ENCODE data around the gene RNF181. TPM values are rescaled to one million over a fixed set of nuclear protein-coding genes. Genes with fewer than 3 reads are reported as not detected.

RNF181 gene
- polyA plus RNA-seq, 1 donor (not counting 4 experiments of a cell fraction or from before 2014, with no cell fraction given), result 264 TPM

- H4K20me1 ChIP-seq (ENCODE audit: control insufficient read depth, extremely low read depth, insufficient read depth, low read length), result no peaks in the 10 kb centered on the region
- H3K4me2 ChIP-seq (ENCODE audit: control insufficient read depth, extremely low read depth, insufficient read depth, low read depth, low read length), result peak overlapping the region; percentile 68
- no peaks in the 10 kb centered on the region for H3K9me3 ChIP-seq (ENCODE audit: control insufficient read depth, low read depth, low read length)
- FAIRE-seq, result no peak
- H3K9me1 ChIP-seq (ENCODE audit: control insufficient read depth, extremely low read depth, insufficient read depth, low read length), result no peaks in the 10 kb centered on the region
- H3K4me3 ChIP-seq (ENCODE audit: control insufficient read depth in 2 of 3, extremely low read depth in 1 of 3, insufficient read depth in 2 of 3, low read depth in 1 of 3, low read length in 3 of 3), result no peak overlapping the region
- no peaks in the 10 kb centered on the region for H3K27me3 ChIP-seq (ENCODE audit: control insufficient read depth, extremely low read depth, insufficient read depth, low read length)
- no peak for TF ChIP-seq CTCF (optimal IDR thresholded peaks at IDR 0.05 in 1 of 3, IDR thresholded peaks at IDR 0.05 in 1 of 3, conservative IDR thresholded peaks at IDR 0.05 in 1 of 3; ENCODE audit: extremely low read depth in 1 of 3, insufficient read depth in 2 of 3, low read length in 3 of 3)
- no peak for TF ChIP-seq EZH2 (IDR thresholded peaks at IDR 0.05; ENCODE audit: low read length)
- H3K9ac ChIP-seq (ENCODE audit: control insufficient read depth, extremely low read depth, insufficient read depth, low read length), result no peak overlapping the region
- dilution Hi-C loops (cut with MboI; ENCODE audit: extremely low pct_ligation_motif_present, low sequenced_read_pairs), result no loop called here
- H3K36me3 ChIP-seq (ENCODE audit: control insufficient read depth in 2 of 2, extremely low read depth in 1 of 2, insufficient read depth in 2 of 2, low read length in 2 of 2), result peaks cover 11 to 13% of the 10 kb centered on the region in 2 experiments
- H2AFZ ChIP-seq (ENCODE audit: control insufficient read depth, low read length), result no peak overlapping the region
- peak overlapping the region; percentile 13 for H3K27ac ChIP-seq (ENCODE audit: control insufficient read depth, insufficient read depth, low read length)
- peaks cover 20% of the 10 kb centered on the region for H3K4me1 ChIP-seq (ENCODE audit: control insufficient read depth, extremely low read depth, insufficient read depth, low read length)
- no peaks in the 10 kb centered on the region for H3K79me2 ChIP-seq (ENCODE audit: control insufficient read depth, insufficient read depth, low read length)
- DNase-seq (ENCODE audit: low read depth, low spot score), result no peak
Observed at GRCh38 chr2:85585781-85586105, 9.8 kb upstream of the RNF181 start.

- Histone ChIP-seq H3K27ac (ENCODE audit: control insufficient read depth, insufficient read depth, low read length) (no peak overlapping the region), H4K20me1 (ENCODE audit: control insufficient read depth, extremely low read depth, insufficient read depth, low read length) (no peaks in the 10 kb centered on the region), H3K9me3 (ENCODE audit: control insufficient read depth, low read depth, low read length) (no peaks in the 10 kb centered on the region), H3K4me2 (ENCODE audit: control insufficient read depth, extremely low read depth, insufficient read depth, low read depth, low read length) (no peak overlapping the region), H3K79me2 (ENCODE audit: control insufficient read depth, insufficient read depth, low read length) (no peaks in the 10 kb centered on the region), H3K9me1 (ENCODE audit: control insufficient read depth, extremely low read depth, insufficient read depth, low read length) (no peaks in the 10 kb centered on the region), H3K27me3 (ENCODE audit: control insufficient read depth, extremely low read depth, insufficient read depth, low read length) (no peaks in the 10 kb centered on the region), H3K4me1 (ENCODE audit: control insufficient read depth, extremely low read depth, insufficient read depth, low read length) (peaks cover 23% of the 10 kb centered on the region), H3K9ac (ENCODE audit: control insufficient read depth, extremely low read depth, insufficient read depth, low read length) (no peak overlapping the region), H3K4me3 (ENCODE audit: control insufficient read depth in 2 of 3, extremely low read depth in 1 of 3, insufficient read depth in 2 of 3, low read depth in 1 of 3, low read length in 3 of 3) (no peak overlapping the region), H3K36me3 (ENCODE audit: control insufficient read depth in 2 of 2, extremely low read depth in 1 of 2, insufficient read depth in 2 of 2, low read length in 2 of 2) (no peaks in the 10 kb centered on the region), H2AFZ (ENCODE audit: control insufficient read depth, low read length) (no peak overlapping the region)
- FAIRE-seq (no peak), DNase-seq (ENCODE audit: low read depth, low spot score) (no peak)
- no peak for TF ChIP-seq EZH2 (IDR thresholded peaks at IDR 0.05; ENCODE audit: low read length)
- no peak for TF ChIP-seq CTCF (optimal IDR thresholded peaks at IDR 0.05 in 1 of 3, IDR thresholded peaks at IDR 0.05 in 1 of 3, conservative IDR thresholded peaks at IDR 0.05 in 1 of 3; ENCODE audit: extremely low read depth in 1 of 3, insufficient read depth in 2 of 3, low read length in 3 of 3)
- dilution Hi-C loops (cut with MboI; ENCODE audit: extremely low pct_ligation_motif_present, low sequenced_read_pairs), result no loop called here
Observed at GRCh38 chr2:85588236-85588635, 7.3 kb upstream of the RNF181 start.
